ENCODE results near the gene SLC25A41. TPM values are rescaled to one million over a fixed set of nuclear protein-coding genes. Genes with fewer than 3 reads are reported as not detected.

The SLC25A41 gene
- total RNA-seq, 4 donors from 2014 or later, result 0.52 TPM; not detected in 3

DNA sequence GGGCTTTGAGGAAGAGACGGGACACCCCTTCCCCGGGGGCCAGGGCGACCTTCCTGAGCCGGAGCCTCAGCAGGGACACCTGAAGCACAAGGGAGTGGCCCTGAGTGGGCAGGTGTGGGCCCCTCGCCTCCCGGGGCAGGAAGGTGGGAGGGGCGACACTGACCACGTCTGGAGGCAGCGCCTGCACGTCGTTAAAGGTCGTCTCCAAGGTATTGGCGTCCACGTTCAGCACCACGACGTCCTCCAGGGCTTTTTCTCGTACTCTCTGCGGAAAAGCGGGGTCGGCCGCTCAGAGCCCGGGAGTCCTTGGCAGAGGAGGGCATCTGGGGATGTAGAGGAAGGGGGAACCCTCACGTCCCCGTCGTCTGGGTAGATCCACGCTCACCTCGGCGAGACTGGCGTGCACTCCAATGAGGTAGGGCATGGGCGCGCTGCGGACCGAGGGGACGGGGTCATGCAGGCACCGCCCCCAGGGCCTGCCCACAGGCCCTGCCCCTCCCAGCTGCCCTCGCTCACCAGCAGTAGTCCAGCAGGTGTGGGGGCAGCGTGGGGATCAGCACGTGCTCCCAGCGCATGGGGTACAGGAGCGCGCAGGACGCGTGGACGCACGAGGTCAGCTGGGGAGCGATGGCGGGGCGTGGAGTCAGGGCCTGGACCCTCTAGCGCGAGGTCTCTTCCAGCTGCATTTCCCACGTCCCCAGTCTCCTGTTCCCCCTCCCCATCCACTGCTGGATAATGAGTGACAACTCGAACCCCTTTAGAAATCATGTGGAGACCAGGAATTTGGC, 42.0 kb upstream of the SLC25A41 start:
- Histone ChIP-seq H3K4me3 (no peak overlapping the region), H3K27ac (no peak overlapping the region), H3K9me3 (no peaks in the 10 kb centered on the region), H3K36me3 (no peaks in the 10 kb centered on the region), H3K4me1 (peaks cover 0 to 14% of the 10 kb centered on the region in 2 donors), H3K27me3 (peaks cover 4 to 22% of the 10 kb centered on the region in 2 donors)
- intact Hi-C loops (cut with DNase I; ENCODE audit: low total_unique reads), result no loop called here
- TF ChIP-seq POLR2A (IDR thresholded peaks at IDR 0.05) (no peak), CTCF (IDR thresholded peaks at IDR 0.05) (no peak)
- no peak for DNase-seq

DNA sequence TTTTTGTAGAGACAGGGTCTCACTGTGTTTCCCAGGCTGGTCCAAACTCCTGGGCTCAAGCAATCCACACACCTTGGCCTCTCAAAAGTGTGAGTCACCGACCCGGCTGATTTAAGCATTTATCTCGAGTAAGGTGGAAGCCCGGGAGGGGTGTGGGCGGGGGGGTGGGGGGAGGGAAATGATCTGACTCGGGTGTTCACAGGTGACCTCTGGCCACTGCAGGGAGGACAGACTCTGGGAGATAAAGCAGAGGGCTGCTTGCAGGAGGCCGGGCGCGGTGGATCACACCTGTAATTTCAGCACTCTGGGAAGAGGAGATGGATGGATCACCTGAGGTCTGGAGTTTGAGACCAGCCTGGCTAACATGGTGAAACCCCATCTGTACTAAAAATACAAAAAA, 40.1 kb upstream of the SLC25A41 start:
- Histone ChIP-seq H3K4me3 (no peak overlapping the region), H3K27ac (no peak overlapping the region), H3K4me1 (peaks cover 0 to 14% of the 10 kb centered on the region in 2 donors), H3K9me3 (no peaks in the 10 kb centered on the region), H3K27me3 (peaks cover 4 to 22% of the 10 kb centered on the region in 2 donors), H3K36me3 (no peaks in the 10 kb centered on the region)
- TF ChIP-seq CTCF (IDR thresholded peaks at IDR 0.05), result no peak
- no peak for TF ChIP-seq POLR2A (IDR thresholded peaks at IDR 0.05)
- intact Hi-C loops (cut with DNase I; ENCODE audit: low total_unique reads), result no loop called here
- DNase-seq, result no peak

GRCh38 chr19:6472713-6473112, 39.1 kb upstream of the SLC25A41 start:
- Histone ChIP-seq H3K27me3 (peaks cover 4 to 22% of the 10 kb centered on the region in 2 donors), H3K27ac (no peak overlapping the region), H3K9me3 (no peaks in the 10 kb centered on the region), H3K4me3 (no peak overlapping the region), H3K36me3 (no peaks in the 10 kb centered on the region), H3K4me1 (peaks cover 0 to 14% of the 10 kb centered on the region in 2 donors)
- intact Hi-C loops (cut with DNase I; ENCODE audit: low total_unique reads), result no loop called here
- DNase-seq, result no peak
- no peak for TF ChIP-seq CTCF (IDR thresholded peaks at IDR 0.05)

DNA sequence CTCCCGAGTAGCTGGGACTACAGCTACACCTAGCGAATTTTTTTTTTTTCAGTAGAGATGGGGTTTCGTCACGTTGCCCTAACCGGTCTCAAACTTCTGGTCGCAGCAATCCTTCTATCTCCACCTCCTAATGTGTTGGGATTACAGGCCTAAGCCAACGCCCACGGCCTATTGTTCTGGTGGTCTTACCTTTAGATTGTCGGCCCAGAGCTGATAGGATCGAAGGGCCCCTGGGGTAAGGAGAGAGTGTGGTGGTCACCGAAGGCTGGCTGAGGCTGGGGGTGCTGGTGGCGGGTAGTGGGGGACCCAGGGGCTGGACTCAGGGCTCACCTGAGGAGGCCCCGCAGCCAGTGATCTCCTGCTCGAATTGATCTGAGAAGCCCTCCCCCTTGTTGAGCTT, 37.5 kb upstream of the SLC25A41 start:
- Histone ChIP-seq H3K27ac (no peak overlapping the region), H3K9me3 (no peaks in the 10 kb centered on the region), H3K4me1 (peaks cover 0 to 3% of the 10 kb centered on the region in 2 donors), H3K27me3 (peaks cover 4 to 12% of the 10 kb centered on the region in 2 donors), H3K36me3 (no peaks in the 10 kb centered on the region), H3K4me3 (no peak overlapping the region)
- TF ChIP-seq CTCF (IDR thresholded peaks at IDR 0.05) (no peak), POLR2A (IDR thresholded peaks at IDR 0.05) (no peak)
- intact Hi-C loops (cut with DNase I; ENCODE audit: low total_unique reads), result no loop called here
- DNase-seq, result no peak

GRCh38 chr19:6470173-6470572, 36.6 kb upstream of the SLC25A41 start:
- H3K36me3 ChIP-seq, result no peaks in the 10 kb centered on the region
- no peaks in the 10 kb centered on the region for H3K4me1 ChIP-seq
- no peak overlapping the region for H3K4me3 ChIP-seq
- peaks cover 0 to 3% of the 10 kb centered on the region in 2 donors for H3K27me3 ChIP-seq
- H3K27ac ChIP-seq, result no peak overlapping the region
- intact Hi-C loops (cut with DNase I; ENCODE audit: low total_unique reads), result no loop called here
- no peak for TF ChIP-seq POLR2A (IDR thresholded peaks at IDR 0.05)
- TF ChIP-seq CTCF (IDR thresholded peaks at IDR 0.05), result no peak
- DNase-seq, result no peak
- no peaks in the 10 kb centered on the region for H3K9me3 ChIP-seq
